SU-DHL-6 (cell line): ENCODE data around the gene ASB18.

Source experiments
- CTCF ChIP-seq: fragments of 200-600 bp; sonication (generic); IDR thresholded peaks from one replicate; pipeline ENCODE4 v1.5.1; 2017; ENCODE audit warnings: antibody characterized with exemption, mild to moderate bottlenecking, low read length, moderate library complexity; ENCODE audit not compliant: insufficient read depth, poor library complexity, severe bottlenecking
- EZH2phosphoT487 ChIP-seq: fragments of 200-600 bp; sonication (generic), shearing (Covaris generic); conservative IDR thresholded peaks from 2 replicates; pipeline ENCODE4 v1.6.1; 2018; ENCODE audit warnings: mild to moderate bottlenecking, antibody characterized with exemption, low read length, moderate library complexity, mixed read lengths

- TF ChIP-seq CTCF = no peak
- no peak for TF ChIP-seq EZH2phosphoT487
Observed at GRCh38 chr2:236271851-236272250, 7.6 kb upstream of the ASB18 start.
